Measurements from ENCODE around the gene EXOSC7.

Gene EXOSC7

GRCh38 chr3:45029661-45030060, 53.6 kb downstream of the EXOSC7 start:
- no peak overlapping the region for H3K4me3 ChIP-seq (ENCODE audit: low read depth, low read length)
- TF ChIP-seq, protein P1, sequence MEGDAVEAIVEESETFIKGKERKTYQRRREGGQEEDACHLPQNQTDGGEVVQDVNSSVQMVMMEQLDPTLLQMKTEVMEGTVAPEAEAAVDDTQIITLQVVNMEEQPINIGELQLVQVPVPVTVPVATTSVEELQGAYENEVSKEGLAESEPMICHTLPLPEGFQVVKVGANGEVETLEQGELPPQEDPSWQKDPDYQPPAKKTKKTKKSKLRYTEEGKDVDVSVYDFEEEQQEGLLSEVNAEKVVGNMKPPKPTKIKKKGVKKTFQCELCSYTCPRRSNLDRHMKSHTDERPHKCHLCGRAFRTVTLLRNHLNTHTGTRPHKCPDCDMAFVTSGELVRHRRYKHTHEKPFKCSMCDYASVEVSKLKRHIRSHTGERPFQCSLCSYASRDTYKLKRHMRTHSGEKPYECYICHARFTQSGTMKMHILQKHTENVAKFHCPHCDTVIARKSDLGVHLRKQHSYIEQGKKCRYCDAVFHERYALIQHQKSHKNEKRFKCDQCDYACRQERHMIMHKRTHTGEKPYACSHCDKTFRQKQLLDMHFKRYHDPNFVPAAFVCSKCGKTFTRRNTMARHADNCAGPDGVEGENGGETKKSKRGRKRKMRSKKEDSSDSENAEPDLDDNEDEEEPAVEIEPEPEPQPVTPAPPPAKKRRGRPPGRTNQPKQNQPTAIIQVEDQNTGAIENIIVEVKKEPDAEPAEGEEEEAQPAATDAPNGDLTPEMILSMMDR (IDR thresholded peaks at IDR 0.05; ENCODE audit: low read depth, low read length), result no peak

GRCh38 chr3:45031531-45031930, 55.5 kb downstream of the EXOSC7 start:
- no peak overlapping the region for H3K4me3 ChIP-seq (ENCODE audit: low read depth, low read length)
- TF ChIP-seq, protein P1 (IDR thresholded peaks at IDR 0.05; ENCODE audit: low read depth, low read length), result no peak

DNA sequence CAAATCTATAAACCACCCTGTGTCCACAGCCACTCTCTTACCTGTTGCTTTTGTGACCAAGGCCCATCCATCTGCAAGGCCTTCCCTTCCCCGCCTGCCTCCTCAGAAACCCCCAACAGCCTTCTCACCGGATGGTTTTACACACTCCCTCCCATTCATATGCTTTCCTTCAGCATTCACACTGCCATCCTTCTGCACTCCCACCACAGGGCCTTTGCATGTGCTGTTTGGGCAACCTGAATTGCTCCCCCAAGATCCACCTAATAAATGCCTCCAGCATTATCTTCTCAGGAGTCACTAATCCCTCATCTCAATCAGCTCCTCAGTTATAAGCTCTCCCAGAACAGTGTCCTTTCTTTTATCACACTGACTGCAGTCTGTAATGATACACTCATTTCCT, 56.1 kb downstream of the EXOSC7 start:
- TF ChIP-seq, protein P1 (IDR thresholded peaks at IDR 0.05; ENCODE audit: low read depth, low read length), result no peak
- H3K4me3 ChIP-seq (ENCODE audit: low read depth, low read length), result no peak overlapping the region

- TF ChIP-seq, protein P1 (IDR thresholded peaks at IDR 0.05; ENCODE audit: low read depth, low read length), result no peak
- H3K4me3 ChIP-seq (ENCODE audit: low read depth, low read length), result no peak overlapping the region
Measured at GRCh38 chr3:45033791-45034190, 57.7 kb downstream of the EXOSC7 start.

DNA sequence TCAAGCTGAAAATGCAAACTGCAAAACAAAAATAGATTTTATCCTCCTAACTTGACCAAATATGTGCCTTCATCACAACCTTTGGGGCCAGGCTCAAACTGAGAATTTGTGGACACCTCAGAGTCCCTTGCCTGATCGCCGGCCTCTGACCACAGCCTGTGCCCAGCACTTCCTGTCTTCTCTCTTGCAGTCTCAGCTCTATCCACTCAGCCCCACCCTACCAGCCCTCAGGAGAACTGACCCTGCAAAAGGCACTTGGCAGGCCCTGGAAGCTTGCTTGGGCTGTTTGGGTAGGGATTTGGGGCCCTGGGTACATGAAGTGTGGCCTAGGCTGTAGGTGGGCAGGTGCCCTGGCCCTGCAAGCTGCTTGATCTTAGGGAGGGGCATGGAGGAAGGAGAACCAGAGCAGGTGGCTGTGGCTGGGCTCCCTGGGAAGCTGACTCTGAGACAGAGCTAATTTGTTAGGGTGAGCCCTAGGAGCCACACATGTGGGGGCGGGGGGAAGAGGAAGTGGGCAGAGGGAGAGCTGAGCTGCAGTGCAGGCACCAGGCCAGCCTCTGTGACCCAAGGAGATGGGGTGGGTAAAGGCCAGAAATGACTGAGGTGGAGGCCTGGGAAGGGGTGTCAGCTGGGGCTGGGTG, 58.7 kb downstream of the EXOSC7 start:
- H3K4me3 ChIP-seq (ENCODE audit: low read depth, low read length), result no peak overlapping the region
- TF ChIP-seq, protein P1 (IDR thresholded peaks at IDR 0.05; ENCODE audit: low read depth, low read length), result no peak

DNA sequence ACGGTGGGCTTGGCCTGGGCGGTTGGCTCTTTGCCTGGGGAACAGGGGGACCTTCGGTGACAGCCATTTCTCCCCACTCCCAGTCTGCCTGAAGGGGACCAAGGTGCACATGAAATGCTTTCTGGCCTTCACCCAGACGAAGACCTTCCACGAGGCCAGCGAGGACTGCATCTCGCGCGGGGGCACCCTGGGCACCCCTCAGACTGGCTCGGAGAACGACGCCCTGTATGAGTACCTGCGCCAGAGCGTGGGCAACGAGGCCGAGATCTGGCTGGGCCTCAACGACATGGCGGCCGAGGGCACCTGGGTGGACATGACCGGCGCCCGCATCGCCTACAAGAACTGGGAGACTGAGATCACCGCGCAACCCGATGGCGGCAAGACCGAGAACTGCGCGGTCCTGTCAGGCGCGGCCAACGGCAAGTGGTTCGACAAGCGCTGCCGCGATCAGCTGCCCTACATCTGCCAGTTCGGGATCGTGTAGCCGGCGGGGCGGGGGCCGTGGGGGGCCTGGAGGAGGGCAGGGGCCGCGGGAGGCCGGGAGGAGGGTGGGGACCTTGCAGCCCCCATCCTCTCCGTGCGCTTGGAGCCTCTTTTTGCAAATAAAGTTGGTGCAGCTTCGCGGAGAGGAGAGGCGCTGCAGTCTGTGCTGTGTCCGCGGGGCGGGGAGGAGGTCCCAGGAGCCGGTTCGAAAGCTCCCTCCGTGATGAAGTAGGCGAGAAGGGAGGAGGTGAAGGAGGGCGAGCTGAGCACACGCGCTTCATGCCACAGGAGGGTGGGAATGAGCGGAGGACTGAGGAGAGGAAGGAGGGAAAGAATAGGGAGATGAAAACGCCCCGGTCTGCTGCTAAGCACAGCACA, 59.6 kb downstream of the EXOSC7 start:
- peak overlapping the region; percentile 38 for H3K4me3 ChIP-seq (ENCODE audit: low read depth, low read length)

More for the DNA sequence above, 59.6 kb downstream of the EXOSC7 start:
- TF ChIP-seq, protein P1 (IDR thresholded peaks at IDR 0.05; ENCODE audit: low read depth, low read length), result no peak

Measured in WI38 (cell line).